GM12892 (cell line): Measurements from ENCODE around the gene FN1.

Experiments used
- POLR2A ChIP-seq: IDR thresholded peaks from 2 replicates; pipeline ENCODE4 v1.6.1; 2011; ENCODE audit warnings: low read depth, low read length, control low read depth
- POLR2AphosphoS5 ChIP-seq: IDR thresholded peaks from 2 replicates; pipeline ENCODE4 v1.6.1; 2011; ENCODE audit warnings: low read depth, low read length, control low read depth
- TAF1 ChIP-seq: IDR thresholded peaks from 2 replicates; pipeline ENCODE4 v1.6.1; 2011; ENCODE audit warnings: low read depth, mild to moderate bottlenecking, control low read depth, low read length, borderline replicate concordance

DNA sequence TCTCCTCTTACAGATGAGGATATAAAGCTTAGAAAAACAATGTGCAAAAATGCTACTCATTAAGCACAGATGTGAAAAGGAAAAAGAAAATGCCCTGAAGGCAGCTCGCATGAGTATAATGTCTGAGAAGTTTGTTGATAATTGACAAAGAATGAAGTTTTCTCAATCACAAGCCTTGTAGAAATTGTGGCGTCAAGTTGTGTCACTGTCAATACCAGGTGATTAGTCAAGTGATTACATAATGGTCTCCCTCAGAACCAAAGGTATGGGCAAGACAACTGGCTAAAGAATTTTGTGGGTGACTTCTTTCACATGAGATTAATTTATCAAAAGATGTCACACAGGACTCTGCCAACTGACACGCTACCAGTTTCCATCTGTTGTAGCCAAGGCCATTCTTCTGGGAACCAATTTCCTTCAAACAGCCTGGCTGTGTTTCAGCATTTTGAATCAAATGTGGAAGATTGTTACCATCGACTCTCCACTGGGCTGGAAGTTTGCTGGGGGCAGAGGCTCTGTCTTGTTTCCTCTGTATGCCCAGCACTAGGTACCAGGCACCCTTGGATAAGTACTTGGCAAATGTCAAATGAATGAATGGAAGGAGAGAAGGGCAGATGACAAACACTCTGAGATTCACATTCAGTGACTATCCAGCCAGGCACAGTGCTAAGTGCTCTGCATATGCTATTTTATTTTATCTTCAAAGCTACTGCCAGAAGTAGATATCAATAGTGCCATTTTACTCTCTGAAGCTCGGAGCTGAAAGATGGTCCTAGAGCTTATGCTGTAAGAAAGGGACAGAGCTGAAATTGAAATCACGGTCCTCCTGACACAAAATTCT is 5.9 kb upstream of the FN1 start:
- TF ChIP-seq POLR2AphosphoS5 (no peak), POLR2A (no peak), TAF1 (no peak)
